Tibial nerve (tissue), 4 donors: Measurements from ENCODE around the gene TMEM123.

Source experiments
- CTCF ChIP-seq, 5 experiments: fragments of 200-600 bp in 3 of 5; fragments of 450-650 bp in 2 of 5; sonication (generic) in 3 of 5; IDR thresholded peaks; one replicate each; pipeline ENCODE4 v1.5.1; 2016 to 2019; ENCODE audit warnings: antibody characterized with exemption in 5 of 5, mild to moderate bottlenecking in 3 of 5, moderate library complexity in 2 of 5
- EP300 ChIP-seq, 2 donors: sonication (generic); formaldehyde crosslinking; IDR thresholded peaks; one replicate each; pipeline ENCODE4 v1.6.1; 2017; ENCODE audit warnings: antibody characterized with exemption in 2 of 2, mild to moderate bottlenecking in 1 of 2
- POLR2A ChIP-seq, 2 donors: fragments of 450-650 bp; IDR thresholded peaks; one replicate each; pipeline ENCODE4 v1.6.1; 2017; ENCODE audit warnings: antibody characterized with exemption in 2 of 2, mild to moderate bottlenecking in 2 of 2, moderate library complexity in 2 of 2

- TF ChIP-seq EP300 (IDR thresholded peaks at IDR 0.05) (no peak), CTCF (IDR thresholded peaks at IDR 0.05) (no peak), POLR2A (IDR thresholded peaks at IDR 0.05) (no peak)
Observed at GRCh38 chr11:102430158-102430836, 22.3 kb downstream of the TMEM123 start.
